ENCODE data around the gene SZRD1.

Gene SZRD1

GRCh38 chr1:16446116-16446515 lies 79.1 kb downstream of the SZRD1 start:
- H3K27me3 ChIP-seq (replicated peaks; ENCODE audit: insufficient read depth, low read length), result no peaks in the 10 kb centered on the region
- no peaks in the 10 kb centered on the region for H4K20me1 ChIP-seq (ENCODE audit: insufficient read depth, low read length)
- no peak overlapping the region for H3K27ac ChIP-seq (ENCODE audit: low read length)
- no peaks in the 10 kb centered on the region for H3K9me2 ChIP-seq (replicated peaks; ENCODE audit: insufficient read depth, low read length)
- H3K9me3 ChIP-seq (replicated peaks; ENCODE audit: insufficient read depth, low read length), result no peaks in the 10 kb centered on the region
- no peak overlapping the region for H3K4me2 ChIP-seq (ENCODE audit: low read depth, low read length)
- H3K79me2 ChIP-seq (ENCODE audit: low read length), result peaks cover 80% of the 10 kb centered on the region
- no peak overlapping the region for H2AFZ ChIP-seq (ENCODE audit: low read length)
- peaks cover 35% of the 10 kb centered on the region for H3F3A ChIP-seq (ENCODE audit: insufficient read depth, low read length)
- no peak for DNase-seq
- peaks cover 31% of the 10 kb centered on the region for H3K4me1 ChIP-seq (ENCODE audit: low read length)
- H3K36me3 ChIP-seq (replicated peaks; ENCODE audit: insufficient read depth, low read length), result peaks cover 10% of the 10 kb centered on the region; the same call in 1 of the 2 replicates
- no peak overlapping the region for H3K4me3 ChIP-seq (ENCODE audit: low read length)
- TF ChIP-seq EZH2 (optimal IDR thresholded peaks at IDR 0.05; ENCODE audit: low read depth, low read length) (no peak), EZH2phosphoT487 (IDR thresholded peaks at IDR 0.05; ENCODE audit: low read length) (no peak), CTCF (IDR thresholded peaks at IDR 0.05; ENCODE audit: low read length) (no peak)
- H3K9ac ChIP-seq (ENCODE audit: low read length), result no peak overlapping the region

DNA sequence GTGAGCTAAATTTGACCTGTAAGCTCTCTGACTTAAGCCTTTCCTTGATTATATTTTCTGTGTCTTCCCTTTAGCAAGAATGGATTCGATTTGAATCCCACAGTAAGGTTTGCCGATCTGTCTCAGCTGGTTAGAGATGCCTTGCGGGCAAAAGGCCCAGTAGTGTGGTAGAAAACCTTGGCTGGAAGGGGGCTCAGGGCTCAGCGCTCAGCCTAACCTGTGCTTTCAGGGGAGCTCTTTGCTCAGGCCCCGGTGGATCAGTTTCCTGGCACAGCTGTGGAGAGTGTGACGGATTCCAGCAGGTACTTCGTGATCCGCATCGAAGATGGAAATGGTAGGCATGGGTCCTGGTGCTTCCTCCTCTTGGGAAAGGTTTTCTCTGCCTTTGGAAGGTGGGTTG lies 80.6 kb downstream of the SZRD1 start:
- H3K9me3 ChIP-seq (replicated peaks; ENCODE audit: insufficient read depth, low read length), result no peaks in the 10 kb centered on the region
- DNase-seq, result no peak
- H3K4me1 ChIP-seq (ENCODE audit: low read length), result peaks cover 25% of the 10 kb centered on the region
- H3K36me3 ChIP-seq (replicated peaks; ENCODE audit: insufficient read depth, low read length), result peaks cover 10% of the 10 kb centered on the region; the same call in 1 of the 2 replicates
- no peak overlapping the region for H3K9ac ChIP-seq (ENCODE audit: low read length)
- no peaks in the 10 kb centered on the region for H3K9me2 ChIP-seq (replicated peaks; ENCODE audit: insufficient read depth, low read length)
- no peak overlapping the region for H3K4me2 ChIP-seq (ENCODE audit: low read depth, low read length)
- TF ChIP-seq EZH2 (optimal IDR thresholded peaks at IDR 0.05; ENCODE audit: low read depth, low read length) (no peak), EZH2phosphoT487 (IDR thresholded peaks at IDR 0.05; ENCODE audit: low read length) (no peak), CTCF (IDR thresholded peaks at IDR 0.05; ENCODE audit: low read length) (no peak)
- H3K4me3 ChIP-seq (ENCODE audit: low read length), result no peak overlapping the region
- peaks cover 20% of the 10 kb centered on the region for H3F3A ChIP-seq (ENCODE audit: insufficient read depth, low read length)
- no peaks in the 10 kb centered on the region for H3K27me3 ChIP-seq (replicated peaks; ENCODE audit: insufficient read depth, low read length)
- no peak overlapping the region for H3K27ac ChIP-seq (ENCODE audit: low read length)
- H2AFZ ChIP-seq (ENCODE audit: low read length), result no peak overlapping the region
- peaks cover 85% of the 10 kb centered on the region for H3K79me2 ChIP-seq (ENCODE audit: low read length)
- H4K20me1 ChIP-seq (ENCODE audit: insufficient read depth, low read length), result no peaks in the 10 kb centered on the region

All from MM.1S (cell line).